ENCODE data around the gene COQ8A. TPM values are rescaled to one million over a fixed set of nuclear protein-coding genes. Genes with fewer than 3 reads are reported as not detected.
"Not testable (repeated sequence)": the region's sequence is repeated elsewhere in the genome, so short reads cannot be mapped to it uniquely, and the experiment has no call there.

The COQ8A gene
- total and polyA plus RNA-seq, 2 donors from 2014 or later = 29.4 to 44.1 TPM

- H3K27me3 ChIP-seq (ENCODE audit: control insufficient read depth, insufficient read depth, low read length) = no peaks in the 10 kb centered on the region
- no peak for FAIRE-seq
- no peak for DNase-seq
- H3K27ac ChIP-seq (ENCODE audit: low read depth in 2 of 2, low read length in 2 of 2) = no peak overlapping the region
- no peak for TF ChIP-seq CTCF (IDR thresholded peaks at IDR 0.05; ENCODE audit: borderline replicate concordance, extremely low read depth, insufficient read depth)
- no peaks in the 10 kb centered on the region for H3K4me1 ChIP-seq (ENCODE audit: control insufficient read depth in 2 of 3, insufficient read depth in 2 of 3, low read depth in 1 of 3, low read length in 3 of 3)
- no peak overlapping the region for H3K9ac ChIP-seq (ENCODE audit: low read length in 3 of 3)
- H3K9me3 ChIP-seq (ENCODE audit: control insufficient read depth in 2 of 3, insufficient read depth in 1 of 3, low read length in 3 of 3) = no peaks in the 10 kb centered on the region
- H3K4me3 ChIP-seq (ENCODE audit: low read length in 3 of 3) = no peak overlapping the region
- no peaks in the 10 kb centered on the region for H3K36me3 ChIP-seq (ENCODE audit: control insufficient read depth in 2 of 3, insufficient read depth in 3 of 3, low read length in 3 of 3)
- intact Hi-C loops (cut with DNase I) = no loop called here
These were observed 14.2 kb downstream of the COQ8A start for GRCh38 chr1:226954337-226954736.

GRCh38 chr1:226954777-226955176 lies 14.7 kb downstream of the COQ8A start:
- no peak overlapping the region for H3K27ac ChIP-seq (ENCODE audit: low read depth in 2 of 2, low read length in 2 of 2)
- no peaks in the 10 kb centered on the region for H3K9me3 ChIP-seq (ENCODE audit: control insufficient read depth in 2 of 3, insufficient read depth in 1 of 3, low read length in 3 of 3)
- no peaks in the 10 kb centered on the region for H3K4me1 ChIP-seq (ENCODE audit: control insufficient read depth in 2 of 3, insufficient read depth in 2 of 3, low read depth in 1 of 3, low read length in 3 of 3)
- FAIRE-seq (no peak), DNase-seq (no peak)
- H3K4me3 ChIP-seq (ENCODE audit: low read length in 3 of 3) = no peak overlapping the region
- intact Hi-C loops (cut with DNase I) = no loop called here
- TF ChIP-seq CTCF (IDR thresholded peaks at IDR 0.05; ENCODE audit: borderline replicate concordance, extremely low read depth, insufficient read depth) = no peak
- H3K9ac ChIP-seq (ENCODE audit: low read length in 3 of 3) = no peak overlapping the region
- no peaks in the 10 kb centered on the region for H3K36me3 ChIP-seq (ENCODE audit: control insufficient read depth in 2 of 3, insufficient read depth in 3 of 3, low read length in 3 of 3)
- H3K27me3 ChIP-seq (ENCODE audit: control insufficient read depth, insufficient read depth, low read length) = no peaks in the 10 kb centered on the region

GRCh38 chr1:226955857-226956256 lies 15.8 kb downstream of the COQ8A start:
- DNase-seq; H3K27me3 ChIP-seq (ENCODE audit: control insufficient read depth, insufficient read depth, low read length); H3K4me1 ChIP-seq (ENCODE audit: control insufficient read depth in 2 of 3, insufficient read depth in 2 of 3, low read depth in 1 of 3, low read length in 3 of 3); H3K9ac ChIP-seq (ENCODE audit: low read length in 3 of 3); intact Hi-C loops (cut with DNase I); FAIRE-seq; H3K9me3 ChIP-seq (ENCODE audit: control insufficient read depth in 2 of 3, insufficient read depth in 1 of 3, low read length in 3 of 3); H3K36me3 ChIP-seq (ENCODE audit: control insufficient read depth in 2 of 3, insufficient read depth in 3 of 3, low read length in 3 of 3); H3K27ac ChIP-seq (ENCODE audit: low read depth in 2 of 2, low read length in 2 of 2); H3K4me3 ChIP-seq (ENCODE audit: low read length in 3 of 3): not testable (repeated sequence)

GRCh38 chr1:226956942-226957713 lies 17.0 kb downstream of the COQ8A start:
- FAIRE-seq (no peak), DNase-seq (no peak)
- H3K4me1 ChIP-seq (ENCODE audit: control insufficient read depth in 2 of 3, insufficient read depth in 2 of 3, low read depth in 1 of 3, low read length in 3 of 3) = peaks cover 0 to 4% (median 0%) of the 10 kb centered on the region in 3 donors
- H3K27ac ChIP-seq (ENCODE audit: low read depth in 2 of 2, low read length in 2 of 2) = no peak overlapping the region
- H3K9ac ChIP-seq (ENCODE audit: low read length in 3 of 3) = no peak overlapping the region
- H3K4me3 ChIP-seq (ENCODE audit: low read length in 3 of 3) = no peak overlapping the region
- TF ChIP-seq CTCF (IDR thresholded peaks at IDR 0.05; ENCODE audit: borderline replicate concordance, extremely low read depth, insufficient read depth) = no peak
- no peaks in the 10 kb centered on the region for H3K9me3 ChIP-seq (ENCODE audit: control insufficient read depth in 2 of 3, insufficient read depth in 1 of 3, low read length in 3 of 3)
- H3K36me3 ChIP-seq (ENCODE audit: control insufficient read depth in 2 of 3, insufficient read depth in 3 of 3, low read length in 3 of 3) = no peaks in the 10 kb centered on the region
- intact Hi-C loops (cut with DNase I) = no loop called here
- no peaks in the 10 kb centered on the region for H3K27me3 ChIP-seq (ENCODE audit: control insufficient read depth, insufficient read depth, low read length)
